ENCODE data around the gene ITPR3. TPM values are rescaled to one million over a fixed set of nuclear protein-coding genes. Genes with fewer than 3 reads are reported as not detected.

The ITPR3 gene
- total RNA-seq, 1 donor from 2014 or later = 4.7 TPM

GRCh38 chr6:33699739-33700138, 78.6 kb downstream of the ITPR3 start:
- H3K9me3 ChIP-seq (ENCODE audit: control insufficient read depth in 3 of 3, low read length in 3 of 3) = no peaks in the 10 kb centered on the region
- no peak overlapping the region for H3K4me3 ChIP-seq (ENCODE audit: low read length in 3 of 3)
- no peaks in the 10 kb centered on the region for H3K27me3 ChIP-seq (ENCODE audit: control insufficient read depth in 3 of 3, insufficient read depth in 3 of 3, low read length in 3 of 3)
- H3K4me1 ChIP-seq (ENCODE audit: control insufficient read depth in 3 of 3, insufficient read depth in 3 of 3, low read length in 3 of 3) = peaks cover 36 to 54% (median 41%) of the 10 kb centered on the region in 3 donors
- no peak overlapping the region for H3K27ac ChIP-seq (ENCODE audit: low read depth, low read length)
- H3K36me3 ChIP-seq (ENCODE audit: control insufficient read depth in 3 of 3, insufficient read depth in 3 of 3, low read length in 3 of 3) = peaks cover 11 to 14% (median 13%) of the 10 kb centered on the region in 3 donors
- H3K9ac ChIP-seq (ENCODE audit: low read depth in 1 of 3, low read length in 3 of 3) = peak overlapping the region in 1 of 3 donors; percentile 13

GRCh38 chr6:33700391-33701050, 79.4 kb downstream of the ITPR3 start:
- Histone ChIP-seq H3K4me1 (ENCODE audit: control insufficient read depth in 3 of 3, insufficient read depth in 3 of 3, low read length in 3 of 3) (peaks cover 28 to 46% (median 34%) of the 10 kb centered on the region in 3 donors), H3K9ac (ENCODE audit: low read depth in 1 of 3, low read length in 3 of 3) (peak overlapping the region in 2 of 3 donors; percentile 1 to 13), H3K36me3 (ENCODE audit: control insufficient read depth in 3 of 3, insufficient read depth in 3 of 3, low read length in 3 of 3) (peaks cover 8 to 14% (median 11%) of the 10 kb centered on the region in 3 donors), H3K27ac (ENCODE audit: low read depth, low read length) (no peak overlapping the region), H3K4me3 (ENCODE audit: low read length in 3 of 3) (no peak overlapping the region), H3K9me3 (ENCODE audit: control insufficient read depth in 3 of 3, low read length in 3 of 3) (no peaks in the 10 kb centered on the region), H3K27me3 (ENCODE audit: control insufficient read depth in 3 of 3, insufficient read depth in 3 of 3, low read length in 3 of 3) (no peaks in the 10 kb centered on the region)

GRCh38 chr6:33702345-33702977, 81.3 kb downstream of the ITPR3 start:
- no peak overlapping the region for H3K9ac ChIP-seq (ENCODE audit: low read depth in 1 of 3, low read length in 3 of 3)
- no peak overlapping the region for H3K4me3 ChIP-seq (ENCODE audit: low read length in 3 of 3)
- H3K9me3 ChIP-seq (ENCODE audit: control insufficient read depth in 3 of 3, low read length in 3 of 3) = no peaks in the 10 kb centered on the region
- H3K4me1 ChIP-seq (ENCODE audit: control insufficient read depth in 3 of 3, insufficient read depth in 3 of 3, low read length in 3 of 3) = peaks cover 11 to 27% (median 14%) of the 10 kb centered on the region in 3 donors
- peaks cover 7 to 8% (median 7%) of the 10 kb centered on the region in 3 donors for H3K36me3 ChIP-seq (ENCODE audit: control insufficient read depth in 3 of 3, insufficient read depth in 3 of 3, low read length in 3 of 3)
- no peak overlapping the region for H3K27ac ChIP-seq (ENCODE audit: low read depth, low read length)
- H3K27me3 ChIP-seq (ENCODE audit: control insufficient read depth in 3 of 3, insufficient read depth in 3 of 3, low read length in 3 of 3) = no peaks in the 10 kb centered on the region

- H3K36me3 ChIP-seq (ENCODE audit: control insufficient read depth in 3 of 3, insufficient read depth in 3 of 3, low read length in 3 of 3) = peaks cover 5 to 9% (median 5%) of the 10 kb centered on the region in 3 donors
- no peaks in the 10 kb centered on the region for H3K9me3 ChIP-seq (ENCODE audit: control insufficient read depth in 3 of 3, low read length in 3 of 3)
- no peak overlapping the region for H3K4me3 ChIP-seq (ENCODE audit: low read length in 3 of 3)
- H3K9ac ChIP-seq (ENCODE audit: low read depth in 1 of 3, low read length in 3 of 3) = no peak overlapping the region
- no peaks in the 10 kb centered on the region for H3K27me3 ChIP-seq (ENCODE audit: control insufficient read depth in 3 of 3, insufficient read depth in 3 of 3, low read length in 3 of 3)
- H3K27ac ChIP-seq (ENCODE audit: low read depth, low read length) = no peak overlapping the region
- peaks cover 14 to 21% (median 15%) of the 10 kb centered on the region in 3 donors for H3K4me1 ChIP-seq (ENCODE audit: control insufficient read depth in 3 of 3, insufficient read depth in 3 of 3, low read length in 3 of 3)
Measured at GRCh38 chr6:33704215-33705066, 83.3 kb downstream of the ITPR3 start.

GRCh38 chr6:33705268-33705885, 84.3 kb downstream of the ITPR3 start:
- H3K27ac ChIP-seq (ENCODE audit: low read depth, low read length) = no peak overlapping the region
- H3K4me1 ChIP-seq (ENCODE audit: control insufficient read depth in 3 of 3, insufficient read depth in 3 of 3, low read length in 3 of 3) = peaks cover 14 to 27% (median 22%) of the 10 kb centered on the region in 3 donors
- H3K9me3 ChIP-seq (ENCODE audit: control insufficient read depth in 3 of 3, low read length in 3 of 3) = no peaks in the 10 kb centered on the region
- H3K27me3 ChIP-seq (ENCODE audit: control insufficient read depth in 3 of 3, insufficient read depth in 3 of 3, low read length in 3 of 3) = no peaks in the 10 kb centered on the region
- H3K9ac ChIP-seq (ENCODE audit: low read depth in 1 of 3, low read length in 3 of 3) = no peak overlapping the region
- H3K36me3 ChIP-seq (ENCODE audit: control insufficient read depth in 3 of 3, insufficient read depth in 3 of 3, low read length in 3 of 3) = peaks cover 5 to 13% (median 5%) of the 10 kb centered on the region in 3 donors
- H3K4me3 ChIP-seq (ENCODE audit: low read length in 3 of 3) = no peak overlapping the region

- Histone ChIP-seq H3K9me3 (ENCODE audit: control insufficient read depth in 3 of 3, low read length in 3 of 3) (no peaks in the 10 kb centered on the region), H3K9ac (ENCODE audit: low read depth in 1 of 3, low read length in 3 of 3) (peak overlapping the region in 1 of 3 donors; percentile 7), H3K4me3 (ENCODE audit: low read length in 3 of 3) (no peak overlapping the region), H3K27ac (ENCODE audit: low read depth, low read length) (no peak overlapping the region), H3K4me1 (ENCODE audit: control insufficient read depth in 3 of 3, insufficient read depth in 3 of 3, low read length in 3 of 3) (peaks cover 17 to 30% (median 27%) of the 10 kb centered on the region in 3 donors), H3K36me3 (ENCODE audit: control insufficient read depth in 3 of 3, insufficient read depth in 3 of 3, low read length in 3 of 3) (peaks cover 5 to 13% (median 7%) of the 10 kb centered on the region in 3 donors), H3K27me3 (ENCODE audit: control insufficient read depth in 3 of 3, insufficient read depth in 3 of 3, low read length in 3 of 3) (no peaks in the 10 kb centered on the region)
Measured at GRCh38 chr6:33705955-33706725, 85.0 kb downstream of the ITPR3 start.

- peak overlapping the region in 1 of 3 donors; percentile 16 for H3K9ac ChIP-seq (ENCODE audit: low read depth in 1 of 3, low read length in 3 of 3)
- peaks cover 5 to 13% (median 7%) of the 10 kb centered on the region in 3 donors for H3K36me3 ChIP-seq (ENCODE audit: control insufficient read depth in 3 of 3, insufficient read depth in 3 of 3, low read length in 3 of 3)
- H3K4me3 ChIP-seq (ENCODE audit: low read length in 3 of 3) = no peak overlapping the region
- no peak overlapping the region for H3K27ac ChIP-seq (ENCODE audit: low read depth, low read length)
- no peaks in the 10 kb centered on the region for H3K9me3 ChIP-seq (ENCODE audit: control insufficient read depth in 3 of 3, low read length in 3 of 3)
- no peaks in the 10 kb centered on the region for H3K27me3 ChIP-seq (ENCODE audit: control insufficient read depth in 3 of 3, insufficient read depth in 3 of 3, low read length in 3 of 3)
- peaks cover 23 to 36% (median 32%) of the 10 kb centered on the region in 3 donors for H3K4me1 ChIP-seq (ENCODE audit: control insufficient read depth in 3 of 3, insufficient read depth in 3 of 3, low read length in 3 of 3)
Measured at GRCh38 chr6:33707771-33708170, 86.6 kb downstream of the ITPR3 start.

GRCh38 chr6:33708516-33709204, 87.5 kb downstream of the ITPR3 start:
- Histone ChIP-seq H3K9ac (ENCODE audit: low read depth in 1 of 3, low read length in 3 of 3) (peak overlapping the region in 1 of 3 donors; percentile 59), H3K4me1 (ENCODE audit: control insufficient read depth in 3 of 3, insufficient read depth in 3 of 3, low read length in 3 of 3) (peaks cover 23 to 36% (median 32%) of the 10 kb centered on the region in 3 donors), H3K27me3 (ENCODE audit: control insufficient read depth in 3 of 3, insufficient read depth in 3 of 3, low read length in 3 of 3) (no peaks in the 10 kb centered on the region), H3K4me3 (ENCODE audit: low read length in 3 of 3) (no peak overlapping the region), H3K27ac (ENCODE audit: low read depth, low read length) (peak overlapping the region; percentile 89), H3K36me3 (ENCODE audit: control insufficient read depth in 3 of 3, insufficient read depth in 3 of 3, low read length in 3 of 3) (peaks cover 5 to 13% (median 7%) of the 10 kb centered on the region in 3 donors), H3K9me3 (ENCODE audit: control insufficient read depth in 3 of 3, low read length in 3 of 3) (no peaks in the 10 kb centered on the region)

Data from skeletal muscle tissue (tissue), 4 donors.